A673 (cell line): ENCODE measurements around the gene LRRC51.

Experiments
- CTCF ChIP-seq: fragments of 300-800, 200-600 bp; sonication (generic); conservative IDR thresholded peaks from 2 replicates; pipeline ENCODE4 v1.5.1; 2017; ENCODE audit warnings: low read depth, mild to moderate bottlenecking, antibody characterized with exemption, low read length, moderate library complexity, mixed read lengths
- EZH2 ChIP-seq: fragments of 200-600 bp; sonication (generic); IDR thresholded peaks from 2 replicates; pipeline ENCODE4 v1.6.1; 2017; ENCODE audit warnings: borderline replicate concordance, low read depth, mild to moderate bottlenecking, mixed read lengths, antibody characterized with exemption, low read length; ENCODE audit not compliant: poor library complexity, severe bottlenecking

- no peak for TF ChIP-seq CTCF
- no peak for TF ChIP-seq EZH2
Observed at GRCh38 chr11:72125956-72126355, 45.3 kb downstream of the LRRC51 start.
